Stimulated activated CD8-positive, alpha-beta memory T cell treated with anti-CD3 and anti-CD28 coated beads, Interleukin-12 subunit alpha, Interleukin-12 subunit beta, amount 100 ng/mL, for 24 hours (primary cell): Measurements from ENCODE around the gene CAPZA1.

ENCODE experiments used
- DNase-seq: peaks from one replicate; pipeline ENCODE4 v3.0.0-alpha.2; 2020; ENCODE audit errors: extremely low read depth

CAPZA1 gene

GRCh38 chr1:112715264-112716053, 95.8 kb downstream of the CAPZA1 start, which contains the start of gene PPM1J:
Gene PPM1J (minus strand): TSS chr1:112715332. CDS start chr1:112715301, 31 bp downstream.
- peak; percentile 83 for DNase-seq

DNA sequence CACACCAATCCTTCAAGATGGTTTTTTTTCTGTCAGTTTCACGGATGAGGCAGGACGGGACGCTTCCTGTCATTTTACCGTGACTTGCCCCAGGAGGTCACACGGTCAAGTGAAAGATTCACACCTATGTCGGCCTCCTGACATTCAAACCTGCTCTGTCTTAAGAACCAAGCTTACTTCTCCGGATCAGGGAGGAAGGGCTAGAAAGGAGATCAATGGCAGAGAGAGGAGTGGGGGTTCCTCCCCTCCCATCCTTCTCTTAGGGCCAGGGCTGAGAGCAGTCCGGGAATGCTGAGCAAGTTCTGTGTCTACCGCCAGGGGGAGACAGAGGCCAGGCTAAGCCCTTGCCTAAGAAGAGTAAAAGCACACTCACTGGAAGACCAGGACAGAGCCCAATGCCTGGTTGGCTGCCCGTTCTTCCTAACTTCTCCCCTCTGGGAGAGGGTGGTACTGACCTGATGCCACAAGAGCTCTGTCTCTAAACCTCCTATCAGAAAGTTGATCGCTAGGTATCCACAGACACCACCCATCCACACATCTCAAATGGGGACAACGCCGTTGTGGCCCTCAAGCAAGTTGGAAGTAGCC, 96.6 kb downstream of the CAPZA1 start:
- no peak for DNase-seq

GRCh38 chr1:112717263-112717873, 97.7 kb downstream of the CAPZA1 start:
- no peak for DNase-seq

DNA sequence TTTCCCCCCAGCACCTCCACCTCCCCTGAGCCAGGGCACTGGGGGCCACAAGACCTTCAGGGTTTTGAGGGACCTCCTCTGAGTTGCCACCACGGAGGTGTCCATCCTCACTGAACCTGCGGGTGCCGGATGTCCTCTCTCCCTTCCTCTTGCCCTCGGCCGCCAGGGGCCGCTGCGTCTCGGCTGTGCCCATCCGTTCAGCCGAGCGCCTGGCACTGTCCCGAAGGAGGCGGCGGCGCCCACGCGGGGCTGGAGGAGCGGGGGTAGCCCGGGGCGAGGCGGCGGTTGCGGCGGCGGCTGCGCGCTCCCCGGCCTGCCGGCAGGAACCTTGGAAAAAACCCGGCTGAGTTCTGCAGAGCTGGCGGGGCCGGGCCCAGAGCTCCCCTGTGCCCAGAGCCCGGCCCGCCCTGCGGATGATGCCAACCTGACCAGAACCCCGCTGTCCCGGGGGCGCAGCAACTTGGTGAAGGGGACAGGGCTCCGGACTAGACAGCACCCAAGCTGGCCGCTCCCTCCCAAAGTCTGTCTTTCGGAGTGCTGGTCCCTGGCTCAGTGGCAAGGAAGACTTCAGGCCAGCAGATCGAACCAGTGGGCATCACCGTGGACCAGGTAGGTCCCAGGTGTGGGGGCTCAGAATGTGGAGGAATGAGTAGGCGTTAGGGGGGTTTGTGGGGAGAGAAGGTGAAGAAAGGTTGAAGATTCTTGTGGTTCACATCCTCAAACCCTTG, 99.2 kb downstream of the CAPZA1 start:
- no peak for DNase-seq

DNA sequence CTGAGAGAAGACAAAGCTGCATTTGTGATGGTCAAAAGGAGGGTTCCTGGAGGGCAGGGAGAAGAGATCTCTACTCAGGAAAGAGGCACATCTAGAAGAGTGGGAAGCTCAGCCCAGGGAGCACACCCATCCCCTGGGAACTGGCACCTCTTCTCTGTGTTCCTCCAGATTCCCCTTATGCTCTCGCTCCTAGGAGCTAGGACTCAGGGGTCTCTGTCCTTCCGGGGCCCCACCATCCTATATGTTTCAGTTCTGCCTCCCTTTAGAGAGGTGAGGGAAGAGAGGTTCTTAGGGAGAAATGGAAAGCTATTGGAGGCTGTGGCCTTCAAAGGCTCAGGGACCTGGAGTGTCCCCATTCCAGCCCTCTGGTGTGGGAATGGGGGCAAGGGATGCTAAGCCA, 100.1 kb downstream of the CAPZA1 start:
- no peak for DNase-seq

DNA sequence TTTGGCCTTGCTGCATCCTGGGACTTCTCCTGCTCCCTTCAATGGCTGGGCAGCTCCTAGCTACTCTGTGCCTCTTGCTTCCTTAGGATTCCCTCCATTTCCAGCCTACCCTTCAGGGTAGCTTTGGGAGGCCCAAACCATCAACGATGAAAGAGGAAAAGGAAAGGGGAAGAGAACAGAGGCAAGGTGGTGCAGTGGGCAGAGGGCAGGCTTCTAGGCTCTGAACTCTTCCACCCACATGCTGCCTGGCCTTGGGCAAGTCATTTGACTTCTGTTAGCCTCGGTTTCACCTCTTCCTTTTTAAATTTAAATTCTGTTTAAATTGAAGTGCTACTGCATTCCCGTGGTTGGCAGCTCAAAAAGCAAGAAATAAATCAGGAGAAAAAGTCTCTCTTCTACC, 101.2 kb downstream of the CAPZA1 start:
- DNase-seq = no peak
